ENCODE measurements around the gene RNF135.

GRCh38 chr17:31048780-31049179 is 77.9 kb downstream of the RNF135 start:
- TF ChIP-seq EZH2 (IDR thresholded peaks at IDR 0.05), result no peak
- TF ChIP-seq, protein P1, sequence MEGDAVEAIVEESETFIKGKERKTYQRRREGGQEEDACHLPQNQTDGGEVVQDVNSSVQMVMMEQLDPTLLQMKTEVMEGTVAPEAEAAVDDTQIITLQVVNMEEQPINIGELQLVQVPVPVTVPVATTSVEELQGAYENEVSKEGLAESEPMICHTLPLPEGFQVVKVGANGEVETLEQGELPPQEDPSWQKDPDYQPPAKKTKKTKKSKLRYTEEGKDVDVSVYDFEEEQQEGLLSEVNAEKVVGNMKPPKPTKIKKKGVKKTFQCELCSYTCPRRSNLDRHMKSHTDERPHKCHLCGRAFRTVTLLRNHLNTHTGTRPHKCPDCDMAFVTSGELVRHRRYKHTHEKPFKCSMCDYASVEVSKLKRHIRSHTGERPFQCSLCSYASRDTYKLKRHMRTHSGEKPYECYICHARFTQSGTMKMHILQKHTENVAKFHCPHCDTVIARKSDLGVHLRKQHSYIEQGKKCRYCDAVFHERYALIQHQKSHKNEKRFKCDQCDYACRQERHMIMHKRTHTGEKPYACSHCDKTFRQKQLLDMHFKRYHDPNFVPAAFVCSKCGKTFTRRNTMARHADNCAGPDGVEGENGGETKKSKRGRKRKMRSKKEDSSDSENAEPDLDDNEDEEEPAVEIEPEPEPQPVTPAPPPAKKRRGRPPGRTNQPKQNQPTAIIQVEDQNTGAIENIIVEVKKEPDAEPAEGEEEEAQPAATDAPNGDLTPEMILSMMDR (IDR thresholded peaks at IDR 0.05 in 2 of 3, conservative IDR thresholded peaks at IDR 0.05 in 1 of 3; ENCODE audit: borderline replicate concordance in 1 of 3, insufficient read depth in 1 of 3, low read depth in 2 of 3, low read length in 2 of 3), result no peak

Data from HCT116 (cell line).